Breast epithelium (tissue), 4 donors: Measurements from ENCODE around the gene CASP3. TPM values are rescaled to one million over a fixed set of nuclear protein-coding genes. Genes with fewer than 3 reads are reported as not detected.
"Not testable (repeated sequence)": the region's sequence is repeated elsewhere in the genome, so short reads cannot be mapped to it uniquely, and the experiment has no call there.

Experiments used
- DNase-seq, 2 donors: peaks; one replicate each; pipeline ENCODE4 v3.0.0-alpha.2; 2019; ENCODE audit warnings: low spot score in 2 of 2
- H3K27ac ChIP-seq, 2 donors: fragments of 200-600 bp; sonication (generic) in 1 of 2; one replicate each; pipeline ENCODE4 v1.5.1; 2016 to 2019; ENCODE audit warnings: mild to moderate bottlenecking in 1 of 2
- H3K27me3 ChIP-seq, 2 donors: fragments of 200-600 bp; sonication (generic) in 1 of 2; one replicate each; pipeline versions ENCODE4 v1.5.1 to v1.6.0; 2017 to 2019; ENCODE audit warnings: control low read depth in 1 of 2, mild to moderate bottlenecking in 1 of 2
- H3K36me3 ChIP-seq: fragments of 200-600 bp; one replicate; pipeline ENCODE4 v1.5.1; 2019
- H3K4me1 ChIP-seq, 2 donors: fragments of 200-600 bp; sonication (generic); one replicate each; pipeline ENCODE4 v1.5.1; 2016 to 2019; ENCODE audit warnings: control low read depth in 1 of 2
- H3K4me3 ChIP-seq, 3 donors: fragments of 200-600 bp; sonication (generic); 1 replicate in 2 of 3; 2 replicates in 1 of 3; pipeline ENCODE4 v1.5.1; 2016 to 2019; ENCODE audit warnings: mild to moderate bottlenecking in 3 of 3, moderate library complexity in 2 of 3
- H3K9me3 ChIP-seq, 2 donors: fragments of 200-600 bp; sonication (generic) in 1 of 2; one replicate each; pipeline ENCODE4 v1.5.1; 2016 to 2019; ENCODE audit warnings: control low read depth in 1 of 2
- POLR2A ChIP-seq: fragments of 450-650 bp; IDR thresholded peaks from one replicate; pipeline ENCODE4 v1.6.1; 2016; ENCODE audit warnings: antibody characterized with exemption, mild to moderate bottlenecking, moderate library complexity
- POLR2AphosphoS5 ChIP-seq, 3 donors: sonication (generic); formaldehyde crosslinking; IDR thresholded peaks; one replicate each; pipeline ENCODE4 v1.6.1; 2017; ENCODE audit warnings: antibody characterized with exemption in 3 of 3
- intact Hi-C: fragments of 100-400 bp; cut with DNase I; formaldehyde crosslinking; loops from one replicate; pipeline ENCODE4 v1.15.1; 2023; ENCODE audit warnings: low total_unique reads
- total RNA-seq, 3 donors: library from RNA; depleted of rRNA; stranded (reverse); fragments of >200 nt; gene quantifications; one replicate each; pipeline ENCODE4 v1.1.0, GENCODE V29; 2016
- TF ChIP-seq, protein P1 (sequence below), 3 donors: fragments of 450-650 bp; IDR thresholded peaks; one replicate each; pipeline ENCODE4 v1.5.1; 2016 to 2017; ENCODE audit warnings: antibody characterized with exemption in 3 of 3, mild to moderate bottlenecking in 3 of 3, moderate library complexity in 3 of 3

The CASP3 gene
- total RNA-seq, 3 donors from 2014 or later: 16.4 to 20.9 (median 16.6) TPM

DNA sequence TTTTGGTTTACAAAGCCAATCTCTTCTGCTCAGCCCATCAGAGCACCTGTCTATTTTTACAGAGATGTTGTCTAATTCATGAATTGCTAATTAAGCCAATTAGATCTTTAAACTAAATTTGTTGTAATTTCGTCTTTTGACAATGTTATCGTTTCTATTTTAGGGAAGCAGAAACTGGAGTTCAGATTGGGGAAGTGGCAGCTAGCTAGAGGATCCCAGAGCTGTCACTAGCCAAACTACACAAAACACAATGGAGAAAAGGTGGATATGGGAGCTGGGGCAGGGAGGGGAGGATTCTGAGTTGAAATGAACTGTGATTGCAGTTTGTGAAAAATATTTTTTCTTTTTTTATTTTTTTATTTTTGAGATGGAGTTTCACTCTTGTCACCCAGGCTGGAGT is 35.8 kb downstream of the CASP3 start:
- peaks cover 0 to 10% of the 10 kb centered on the region in 2 donors for H3K9me3 ChIP-seq
- H3K36me3 ChIP-seq: no peaks in the 10 kb centered on the region
- no peak for DNase-seq
- H3K27ac ChIP-seq: no peak overlapping the region
- intact Hi-C loops: no loop called here
- TF ChIP-seq POLR2A (no peak), POLR2AphosphoS5 (IDR thresholded peaks at IDR 0.05) (no peak)
- TF ChIP-seq, protein P1, sequence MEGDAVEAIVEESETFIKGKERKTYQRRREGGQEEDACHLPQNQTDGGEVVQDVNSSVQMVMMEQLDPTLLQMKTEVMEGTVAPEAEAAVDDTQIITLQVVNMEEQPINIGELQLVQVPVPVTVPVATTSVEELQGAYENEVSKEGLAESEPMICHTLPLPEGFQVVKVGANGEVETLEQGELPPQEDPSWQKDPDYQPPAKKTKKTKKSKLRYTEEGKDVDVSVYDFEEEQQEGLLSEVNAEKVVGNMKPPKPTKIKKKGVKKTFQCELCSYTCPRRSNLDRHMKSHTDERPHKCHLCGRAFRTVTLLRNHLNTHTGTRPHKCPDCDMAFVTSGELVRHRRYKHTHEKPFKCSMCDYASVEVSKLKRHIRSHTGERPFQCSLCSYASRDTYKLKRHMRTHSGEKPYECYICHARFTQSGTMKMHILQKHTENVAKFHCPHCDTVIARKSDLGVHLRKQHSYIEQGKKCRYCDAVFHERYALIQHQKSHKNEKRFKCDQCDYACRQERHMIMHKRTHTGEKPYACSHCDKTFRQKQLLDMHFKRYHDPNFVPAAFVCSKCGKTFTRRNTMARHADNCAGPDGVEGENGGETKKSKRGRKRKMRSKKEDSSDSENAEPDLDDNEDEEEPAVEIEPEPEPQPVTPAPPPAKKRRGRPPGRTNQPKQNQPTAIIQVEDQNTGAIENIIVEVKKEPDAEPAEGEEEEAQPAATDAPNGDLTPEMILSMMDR (IDR thresholded peaks at IDR 0.05): no peak
- H3K27me3 ChIP-seq: no peaks in the 10 kb centered on the region
- H3K4me3 ChIP-seq: no peak overlapping the region
- H3K4me1 ChIP-seq: no peaks in the 10 kb centered on the region

DNA sequence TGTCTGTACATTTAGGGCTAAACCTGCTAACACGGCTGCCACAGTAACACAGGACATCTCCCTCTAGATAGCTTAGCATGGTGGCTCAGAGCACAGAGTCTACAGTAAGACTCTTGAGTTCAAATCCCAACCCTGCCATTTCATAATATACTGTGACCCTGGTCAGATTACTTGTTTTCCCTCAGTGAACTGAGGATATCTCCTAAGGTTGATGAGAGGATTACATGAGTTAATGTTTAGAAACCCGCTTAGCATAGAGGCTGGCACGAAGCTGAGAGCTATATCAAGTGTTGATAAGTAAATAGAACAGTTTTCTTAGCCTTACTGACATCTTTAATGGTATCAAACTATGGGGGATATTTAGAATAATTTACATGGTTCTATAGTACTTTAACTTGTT is 37.2 kb downstream of the CASP3 start:
- no peaks in the 10 kb centered on the region for H3K36me3 ChIP-seq
- no peaks in the 10 kb centered on the region for H3K27me3 ChIP-seq
- no peak overlapping the region for H3K27ac ChIP-seq
- H3K9me3 ChIP-seq: peaks cover 0 to 10% of the 10 kb centered on the region in 2 donors
- no peak for DNase-seq
- no peak overlapping the region for H3K4me3 ChIP-seq
- H3K4me1 ChIP-seq: no peaks in the 10 kb centered on the region
- TF ChIP-seq, protein P1 (IDR thresholded peaks at IDR 0.05): no peak
- TF ChIP-seq POLR2A (no peak), POLR2AphosphoS5 (IDR thresholded peaks at IDR 0.05) (no peak)
- intact Hi-C loops: no loop called here

- H3K27me3 ChIP-seq, H3K4me3 ChIP-seq, H3K36me3 ChIP-seq, DNase-seq, H3K27ac ChIP-seq, intact Hi-C loops, H3K4me1 ChIP-seq: not testable (repeated sequence)
- peaks cover 8 to 22% of the 10 kb centered on the region in 2 donors for H3K9me3 ChIP-seq
Measured at GRCh38 chr4:184607429-184607828, 41.8 kb downstream of the CASP3 start.

DNA sequence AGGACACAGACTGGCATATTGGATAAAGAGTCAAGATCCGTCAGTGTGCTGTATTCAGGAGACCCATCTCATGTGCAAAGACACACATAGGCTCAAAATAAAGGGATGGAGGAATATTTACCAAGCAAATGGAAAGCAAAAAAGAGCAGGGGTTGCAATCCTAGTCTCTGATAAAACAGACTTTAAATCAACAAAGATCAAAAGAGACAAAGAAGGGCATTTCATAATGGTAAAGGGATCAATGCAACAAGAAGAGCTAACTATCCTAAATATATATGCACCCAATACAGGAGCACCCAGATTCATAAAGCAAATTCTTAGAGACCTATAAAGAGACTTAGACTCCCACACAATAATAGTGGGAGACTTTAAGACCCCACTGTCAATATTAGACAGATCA is 46.4 kb downstream of the CASP3 start:
- intact Hi-C loops, H3K27ac ChIP-seq, H3K4me3 ChIP-seq, DNase-seq, H3K36me3 ChIP-seq, H3K4me1 ChIP-seq, H3K27me3 ChIP-seq: not testable (repeated sequence)
- peaks cover 8 to 22% of the 10 kb centered on the region in 2 donors for H3K9me3 ChIP-seq

DNA sequence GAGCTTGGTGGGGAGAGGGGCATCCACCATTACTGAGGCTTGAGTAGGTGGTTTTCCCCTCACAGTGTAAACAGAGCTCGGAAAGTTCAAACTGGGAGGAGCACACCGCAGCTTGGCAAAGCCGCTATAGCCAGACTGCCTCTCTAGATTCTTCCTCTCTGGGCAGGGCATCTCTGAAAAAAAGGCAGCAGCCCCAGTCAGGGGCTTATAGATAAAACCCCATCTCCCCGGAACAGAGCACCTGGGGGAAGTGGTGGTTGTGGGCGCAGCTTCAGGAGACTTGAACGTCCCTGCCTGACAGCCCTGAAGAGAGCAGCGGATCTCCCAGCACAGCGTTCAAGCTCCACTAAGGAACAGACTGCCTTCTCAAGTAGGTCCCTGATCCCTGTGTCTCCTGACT is 48.3 kb downstream of the CASP3 start:
- H3K9me3 ChIP-seq: peaks cover 8 to 15% of the 10 kb centered on the region in 2 donors
- H3K4me1 ChIP-seq, intact Hi-C loops, H3K4me3 ChIP-seq, H3K27me3 ChIP-seq, DNase-seq, H3K36me3 ChIP-seq, H3K27ac ChIP-seq: not testable (repeated sequence)

GRCh38 chr4:184599492-184600135 is 49.6 kb downstream of the CASP3 start:
- intact Hi-C loops: no loop called here
- Histone ChIP-seq H3K9me3 (peaks cover 8 to 12% of the 10 kb centered on the region in 2 donors), H3K27ac (no peak overlapping the region), H3K36me3 (no peaks in the 10 kb centered on the region), H3K4me1 (no peaks in the 10 kb centered on the region), H3K4me3 (no peak overlapping the region), H3K27me3 (no peaks in the 10 kb centered on the region)
- no peak for DNase-seq
- TF ChIP-seq POLR2AphosphoS5 (IDR thresholded peaks at IDR 0.05) (no peak), POLR2A (no peak)
- TF ChIP-seq, protein P1 (IDR thresholded peaks at IDR 0.05): no peak
